ENCODE results near the gene NUP88. TPM values are rescaled to one million over a fixed set of nuclear protein-coding genes. Genes with fewer than 3 reads are reported as not detected.
A peak's percentile ranks its signal among the peaks of the same experiment; 100 is the strongest.
"Not testable (repeated sequence)": the region's sequence is repeated elsewhere in the genome, so short reads cannot be mapped to it uniquely, and the experiment has no call there.

The NUP88 gene
- total RNA-seq, 1 donor from 2014 or later: 187 TPM

- TF ChIP-seq CTCF (IDR thresholded peaks at IDR 0.05): peak; percentile 96
- Mint-ChIP-seq H3K27me3 (no peaks in the 10 kb centered on the region), H3K4me3 (peak within 1 kb of the TSS; percentile 83), H3K36me3 (ENCODE audit: low read depth) (peaks cover 46% of the 10 kb centered on the region), H3K4me1 (peaks cover 32% of the 10 kb centered on the region), H3K9me3 (no peaks in the 10 kb centered on the region), H3K27ac (peak within 1 kb of the TSS; percentile 91)
- intact Hi-C loops (cut with micrococcal nuclease): loop anchor here (1.0 to 2.0 kb wide), 6 partner anchors 19 to 242 kb away; partner anchors contain the start of genes DERL2, DHX33, MIS12 and RABEP1
- ChIA-PET CTCF (interaction anchor here (0.6 to 4.2 kb wide), 27 partner anchors 8 to 407 kb away, joined by 3 to 24 read pairs (median 4); partner anchors contain the start of genes DERL2, MIS12, NUP88 and RPAIN), POLR2A (interaction anchor here (0.6 to 2.5 kb wide), 13 partner anchors 10 to 203 kb away, joined by 3 to 39 read pairs (median 4); partner anchors contain the start of genes DERL2, DHX33, MIS12 and NUP88)
- DNase-seq (peak; percentile 95), ATAC-seq (ENCODE audit: low read depth) (peak; percentile 91)
Observed at GRCh38 chr17:5438716-5439445, 19.4 kb upstream of the NUP88 start, which contains the start of gene C1QBP. Gene C1QBP, minus strand, starts transcription at chr17:5439155. Its CDS starts 82 bp downstream, at chr17:5439073.

GRCh38 chr17:5437721-5438317 is 18.4 kb upstream of the NUP88 start:
- H3K27ac Mint-ChIP-seq: peak overlapping the region; percentile 91
- no peaks in the 10 kb centered on the region for H3K27me3 Mint-ChIP-seq
- no peak for DNase-seq
- no peak for ATAC-seq (ENCODE audit: low read depth)
- H3K4me3 Mint-ChIP-seq: peak overlapping the region; percentile 83
- TF ChIP-seq CTCF (IDR thresholded peaks at IDR 0.05): no peak
- CTCF ChIA-PET: interaction anchor here (1.3 to 1.4 kb wide), 2 partner anchors 29 to 136 kb away, joined by 3 read pairs; no protein-coding TSS in a partner anchor
- peaks cover 32% of the 10 kb centered on the region for H3K4me1 Mint-ChIP-seq
- H3K36me3 Mint-ChIP-seq (ENCODE audit: low read depth): peaks cover 49% of the 10 kb centered on the region
- no peaks in the 10 kb centered on the region for H3K9me3 Mint-ChIP-seq
- intact Hi-C loops (cut with micrococcal nuclease): loop anchor here (2.0 kb wide), 1 partner anchor 31 kb away; the partner anchor contains the start of gene DHX33
- POLR2A ChIA-PET: interaction anchor here (0.6 to 2.3 kb wide), 5 partner anchors 8 to 48 kb away, joined by 4 to 11 read pairs (median 7); partner anchors contain the start of genes DERL2, DHX33, MIS12 and NUP88

DNA sequence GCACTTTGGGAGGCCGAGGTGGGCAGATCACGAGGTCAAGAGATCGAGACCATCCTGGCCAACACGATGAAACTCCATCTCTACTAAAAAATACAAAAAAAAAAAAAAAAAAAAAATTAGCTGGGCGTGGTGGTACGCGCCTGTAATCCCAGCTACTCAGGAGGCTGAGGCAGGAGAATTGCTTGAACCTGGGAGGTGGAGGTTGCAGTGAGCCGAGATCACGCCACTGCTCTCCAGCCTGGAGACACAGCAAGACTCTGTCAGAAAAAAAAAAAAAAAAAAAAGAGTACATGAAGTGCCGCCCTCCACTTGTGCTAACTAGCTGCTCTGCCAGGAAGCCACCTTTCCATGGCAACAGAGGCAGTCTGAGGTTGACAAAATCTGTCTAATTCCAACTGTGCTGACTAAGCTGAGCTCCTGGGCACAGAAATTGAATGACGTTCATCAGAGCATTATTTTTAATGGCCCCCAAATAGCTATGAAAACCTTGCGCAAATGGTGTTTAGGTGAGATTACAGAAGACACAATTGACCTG is 16.4 kb upstream of the NUP88 start:
- intact Hi-C loops (cut with micrococcal nuclease); ATAC-seq (ENCODE audit: low read depth); CTCF ChIA-PET: not testable (repeated sequence)

GRCh38 chr17:5434984-5435383 is 15.5 kb upstream of the NUP88 start:
- intact Hi-C loops (cut with micrococcal nuclease): no loop called here
- POLR2A ChIA-PET: interaction anchor here (0.5 to 0.8 kb wide), 2 partner anchors 17 to 177 kb away, joined by 4 read pairs; no protein-coding TSS in a partner anchor

More for the DNA sequence above, 16.4 kb upstream of the NUP88 start:
- Mint-ChIP-seq H3K36me3 (ENCODE audit: low read depth) (peaks cover 66% of the 10 kb centered on the region), H3K4me1 (peaks cover 32% of the 10 kb centered on the region), H3K27ac (peak overlapping the region; percentile 35)
- not testable (repeated sequence) for H3K9me3 Mint-ChIP-seq, DNase-seq, H3K27me3 Mint-ChIP-seq, H3K4me3 Mint-ChIP-seq
- POLR2A ChIA-PET: interaction anchor here (0.9 kb wide), 1 partner anchor 22 kb away, joined by 3 read pairs; no protein-coding TSS in a partner anchor

More at GRCh38 chr17:5434984-5435383, 15.5 kb upstream of the NUP88 start:
- Mint-ChIP-seq H3K9me3 (no peaks in the 10 kb centered on the region), H3K4me3 (no peak overlapping the region), H3K4me1 (peaks cover 36% of the 10 kb centered on the region), H3K27me3 (no peaks in the 10 kb centered on the region), H3K27ac (no peak overlapping the region), H3K36me3 (ENCODE audit: low read depth) (peaks cover 72% of the 10 kb centered on the region)
- TF ChIP-seq CTCF (IDR thresholded peaks at IDR 0.05): no peak
- ATAC-seq (ENCODE audit: low read depth) (no peak), DNase-seq (no peak)
- CTCF ChIA-PET: no interaction called here

All from activated B cell treated with CpG ODN at 0.5 μM for 24 hours (primary cell).